Activated T-cell treated with anti-CD3 and anti-CD28 coated beads, Interleukin-2, amount 50 U/mL, for 24 hours (primary cell): Measurements from ENCODE around the gene COL25A1.
"Not testable (repeated sequence)": the region's sequence is repeated elsewhere in the genome, so short reads cannot be mapped to it uniquely, and the experiment has no call there.

Source experiments
- DNase-seq: peaks from one replicate; pipeline ENCODE4 v3.0.0-alpha.2; 2020
- H3K27ac Mint-ChIP-seq: 2 replicates; pipeline ENCODE4 v1.8.0; 2020; ENCODE audit warnings: mild to moderate bottlenecking, mixed read lengths
- H3K27me3 Mint-ChIP-seq: 2 replicates; pipeline ENCODE4 v1.8.0; 2020; ENCODE audit warnings: mixed read lengths
- H3K36me3 Mint-ChIP-seq: 2 replicates; pipeline ENCODE4 v1.8.0; 2020; ENCODE audit warnings: low read depth, mixed read lengths
- H3K4me1 Mint-ChIP-seq: 2 replicates; pipeline ENCODE4 v1.8.0; 2020; ENCODE audit warnings: low read depth, mixed read lengths
- H3K4me3 Mint-ChIP-seq: 2 replicates; pipeline ENCODE4 v1.8.0; 2020; ENCODE audit warnings: mild to moderate bottlenecking, moderate library complexity, mixed read lengths
- H3K9me3 Mint-ChIP-seq: 2 replicates; pipeline ENCODE4 v1.8.0; 2020; ENCODE audit warnings: mixed read lengths

COL25A1 gene

GRCh38 chr4:108941904-108942430 lies 360.5 kb downstream of the COL25A1 start:
- H3K9me3 Mint-ChIP-seq = no peaks in the 10 kb centered on the region
- H3K27me3 Mint-ChIP-seq = peaks cover 3% of the 10 kb centered on the region
- no peaks in the 10 kb centered on the region for H3K4me1 Mint-ChIP-seq
- no peak overlapping the region for H3K4me3 Mint-ChIP-seq
- no peak overlapping the region for H3K27ac Mint-ChIP-seq
- H3K36me3 Mint-ChIP-seq = no peaks in the 10 kb centered on the region
- no peak for DNase-seq

DNA sequence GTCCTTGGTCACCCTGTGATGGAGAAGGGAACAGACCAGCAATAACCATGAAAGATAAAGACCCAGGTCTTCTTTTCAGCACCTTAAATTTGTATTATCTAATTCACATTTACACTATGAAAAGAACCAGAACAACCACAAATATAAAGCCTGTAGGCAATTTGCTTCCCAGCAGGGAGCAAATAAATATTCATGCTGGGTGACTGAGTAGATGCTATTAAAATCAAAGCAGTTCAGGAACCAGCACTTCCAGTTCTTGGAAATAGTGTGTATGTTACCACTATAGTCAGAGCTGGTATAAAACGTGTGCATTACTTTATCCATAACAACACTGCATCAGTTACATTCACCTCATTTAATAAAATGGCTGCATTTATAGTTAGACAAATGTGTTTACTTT lies 361.8 kb downstream of the COL25A1 start:
- H3K27ac Mint-ChIP-seq = no peak overlapping the region
- peaks cover 3% of the 10 kb centered on the region for H3K27me3 Mint-ChIP-seq
- no peaks in the 10 kb centered on the region for H3K4me1 Mint-ChIP-seq

GRCh38 chr4:108940149-108940548 lies 362.3 kb downstream of the COL25A1 start:
- no peak for DNase-seq
- no peaks in the 10 kb centered on the region for H3K4me1 Mint-ChIP-seq
- H3K27ac Mint-ChIP-seq = no peak overlapping the region
- no peaks in the 10 kb centered on the region for H3K36me3 Mint-ChIP-seq
- no peak overlapping the region for H3K4me3 Mint-ChIP-seq
- H3K27me3 Mint-ChIP-seq = peaks cover 3% of the 10 kb centered on the region
- H3K9me3 Mint-ChIP-seq = no peaks in the 10 kb centered on the region

More for the DNA sequence above, 361.8 kb downstream of the COL25A1 start:
- DNase-seq = no peak
- no peak overlapping the region for H3K4me3 Mint-ChIP-seq
- H3K9me3 Mint-ChIP-seq = no peaks in the 10 kb centered on the region
- H3K36me3 Mint-ChIP-seq = no peaks in the 10 kb centered on the region

- Mint-ChIP-seq H3K4me1 (no peaks in the 10 kb centered on the region), H3K36me3 (no peaks in the 10 kb centered on the region), H3K27me3 (peaks cover 7% of the 10 kb centered on the region), H3K27ac (no peak overlapping the region), H3K9me3 (no peaks in the 10 kb centered on the region), H3K4me3 (no peak overlapping the region)
- DNase-seq = no peak
Measured at GRCh38 chr4:108937066-108937465, 365.4 kb downstream of the COL25A1 start.

DNA sequence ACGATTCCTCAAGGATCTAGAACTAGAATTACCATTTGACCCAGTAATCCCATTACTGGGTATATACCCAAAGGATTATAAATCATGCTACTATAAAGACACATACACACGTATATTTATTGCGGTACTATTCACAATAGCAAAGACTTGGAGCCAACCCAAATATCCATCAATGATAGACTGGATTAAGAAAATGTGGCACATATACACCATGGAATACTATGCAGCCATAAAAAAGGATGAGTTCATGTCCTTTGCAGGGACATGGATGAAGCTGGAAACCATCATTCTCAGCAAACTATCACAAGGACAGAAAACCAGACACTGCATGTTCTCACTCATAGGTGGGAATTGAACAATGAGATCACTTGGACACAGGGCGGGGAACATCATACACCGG lies 368.5 kb downstream of the COL25A1 start:
- H3K36me3 Mint-ChIP-seq, DNase-seq, H3K4me3 Mint-ChIP-seq, H3K4me1 Mint-ChIP-seq, H3K27me3 Mint-ChIP-seq, H3K27ac Mint-ChIP-seq, H3K9me3 Mint-ChIP-seq: not testable (repeated sequence)

DNA sequence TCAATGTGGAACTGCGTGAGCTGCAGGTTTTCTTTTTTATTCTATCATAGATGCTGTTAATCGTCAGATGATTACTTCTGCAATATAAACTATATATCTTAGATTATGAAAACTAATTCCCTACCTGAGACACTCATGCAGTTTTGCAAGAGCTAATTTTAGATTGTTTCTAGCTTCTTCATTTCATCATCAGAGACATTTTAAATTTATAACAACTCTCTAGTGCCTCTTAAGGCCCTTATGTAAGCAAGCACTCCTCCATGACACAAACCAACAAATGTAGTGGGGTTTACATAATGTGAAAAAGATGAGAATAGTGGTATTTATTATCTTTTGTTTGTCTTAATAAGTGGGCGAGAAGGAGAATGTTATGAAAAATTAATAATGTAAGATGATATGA lies 369.4 kb downstream of the COL25A1 start:
- DNase-seq = no peak
- H3K27me3 Mint-ChIP-seq = peaks cover 8% of the 10 kb centered on the region
- no peaks in the 10 kb centered on the region for H3K4me1 Mint-ChIP-seq
- H3K9me3 Mint-ChIP-seq = no peaks in the 10 kb centered on the region
- no peak overlapping the region for H3K27ac Mint-ChIP-seq
- no peak overlapping the region for H3K4me3 Mint-ChIP-seq
- no peaks in the 10 kb centered on the region for H3K36me3 Mint-ChIP-seq

DNA sequence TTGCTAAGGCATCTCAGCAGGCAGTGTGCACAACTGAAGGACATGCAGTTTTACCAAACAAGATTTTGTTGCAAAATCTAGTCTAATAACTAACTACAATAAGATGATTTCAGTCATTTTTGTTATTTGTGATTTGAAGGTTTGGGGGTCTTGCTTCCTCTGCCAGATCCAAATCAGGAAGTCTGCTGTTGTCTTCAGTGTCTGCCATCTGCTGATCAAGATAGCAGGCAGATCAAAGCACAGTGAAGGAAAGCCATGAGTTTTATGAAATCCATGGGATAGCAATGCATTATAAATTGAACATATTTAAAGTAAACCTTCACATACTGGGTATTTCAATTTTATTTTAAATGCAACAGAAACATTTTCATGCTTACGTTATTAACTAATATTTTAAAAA lies 370.5 kb downstream of the COL25A1 start:
- DNase-seq = no peak
- no peak overlapping the region for H3K27ac Mint-ChIP-seq
- peaks cover 8% of the 10 kb centered on the region for H3K27me3 Mint-ChIP-seq
- H3K4me1 Mint-ChIP-seq = no peaks in the 10 kb centered on the region
- no peak overlapping the region for H3K4me3 Mint-ChIP-seq
- no peaks in the 10 kb centered on the region for H3K9me3 Mint-ChIP-seq
- no peaks in the 10 kb centered on the region for H3K36me3 Mint-ChIP-seq

DNA sequence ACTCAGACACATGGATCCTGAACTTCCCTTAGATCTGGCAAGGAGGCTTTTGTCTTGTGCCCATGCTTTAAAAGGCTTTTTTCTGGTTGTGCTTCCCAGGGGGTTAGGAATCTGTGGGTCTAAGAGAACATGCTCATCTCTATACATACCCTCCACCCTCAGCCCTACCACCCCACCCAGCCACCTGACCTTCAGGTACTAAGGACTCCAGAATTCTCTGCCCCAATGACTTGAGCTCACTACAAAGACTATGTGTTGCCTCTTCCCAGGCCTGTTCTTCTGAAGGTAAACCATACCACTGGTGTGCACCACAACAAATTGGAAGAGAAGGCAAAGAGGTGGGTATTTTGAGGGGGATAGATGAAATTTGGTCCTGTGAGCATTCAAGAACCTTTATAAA lies 372.3 kb downstream of the COL25A1 start:
- DNase-seq = no peak
- no peaks in the 10 kb centered on the region for H3K9me3 Mint-ChIP-seq
- H3K4me1 Mint-ChIP-seq = no peaks in the 10 kb centered on the region
- H3K27ac Mint-ChIP-seq = no peak overlapping the region
- H3K4me3 Mint-ChIP-seq = no peak overlapping the region
- H3K36me3 Mint-ChIP-seq = no peaks in the 10 kb centered on the region
- H3K27me3 Mint-ChIP-seq = peaks cover 8% of the 10 kb centered on the region

GRCh38 chr4:108926781-108927180 lies 375.7 kb downstream of the COL25A1 start:
- DNase-seq = no peak
- Mint-ChIP-seq H3K9me3 (no peaks in the 10 kb centered on the region), H3K4me3 (no peak overlapping the region), H3K27ac (no peak overlapping the region), H3K36me3 (no peaks in the 10 kb centered on the region), H3K27me3 (peaks cover 6% of the 10 kb centered on the region), H3K4me1 (no peaks in the 10 kb centered on the region)

DNA sequence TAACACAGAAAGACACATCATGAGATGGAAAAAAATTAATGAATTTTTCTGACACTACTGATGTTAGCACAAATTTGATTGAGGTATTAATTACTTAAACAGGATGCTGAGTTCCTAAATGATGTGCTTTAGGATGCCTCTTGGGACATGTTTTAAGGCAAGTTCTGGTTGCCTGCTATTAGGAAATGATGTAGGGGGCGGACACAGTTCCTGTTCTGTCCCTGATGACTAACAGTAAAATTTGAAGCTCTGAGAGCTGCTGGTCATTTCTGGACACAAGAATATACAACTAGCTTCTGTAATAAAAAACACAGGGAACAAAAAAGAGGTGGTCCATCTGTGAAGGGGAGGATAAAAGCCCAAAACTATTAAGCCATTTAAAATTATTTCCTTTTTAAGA lies 376.4 kb downstream of the COL25A1 start:
- H3K27me3 Mint-ChIP-seq = peaks cover 3% of the 10 kb centered on the region
- DNase-seq = no peak
- no peaks in the 10 kb centered on the region for H3K9me3 Mint-ChIP-seq
- H3K27ac Mint-ChIP-seq = no peak overlapping the region
- H3K4me1 Mint-ChIP-seq = no peaks in the 10 kb centered on the region
- H3K4me3 Mint-ChIP-seq = no peak overlapping the region
- no peaks in the 10 kb centered on the region for H3K36me3 Mint-ChIP-seq

DNA sequence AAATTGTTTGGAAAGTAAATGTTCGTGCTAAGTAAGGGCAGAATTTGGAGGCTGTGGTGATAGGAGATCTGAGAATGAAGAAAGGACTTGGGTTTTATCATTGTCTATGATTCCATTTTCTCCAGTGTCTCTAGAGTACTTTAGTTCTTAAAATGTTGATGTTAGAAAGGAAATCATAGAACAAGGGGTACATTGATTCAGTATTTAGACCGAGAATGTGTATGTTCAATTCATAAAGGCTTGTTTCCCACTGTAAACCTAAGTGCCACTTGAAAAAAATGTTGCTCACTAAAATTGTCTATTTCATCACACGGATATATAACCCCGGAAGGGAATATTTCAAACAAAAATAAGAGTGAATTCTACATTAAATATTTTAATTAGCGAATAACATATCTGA lies 380.3 kb downstream of the COL25A1 start:
- DNase-seq = no peak
- Mint-ChIP-seq H3K27ac (no peak overlapping the region), H3K27me3 (peaks cover 3% of the 10 kb centered on the region), H3K9me3 (no peaks in the 10 kb centered on the region), H3K36me3 (no peaks in the 10 kb centered on the region), H3K4me3 (no peak overlapping the region), H3K4me1 (no peaks in the 10 kb centered on the region)

DNA sequence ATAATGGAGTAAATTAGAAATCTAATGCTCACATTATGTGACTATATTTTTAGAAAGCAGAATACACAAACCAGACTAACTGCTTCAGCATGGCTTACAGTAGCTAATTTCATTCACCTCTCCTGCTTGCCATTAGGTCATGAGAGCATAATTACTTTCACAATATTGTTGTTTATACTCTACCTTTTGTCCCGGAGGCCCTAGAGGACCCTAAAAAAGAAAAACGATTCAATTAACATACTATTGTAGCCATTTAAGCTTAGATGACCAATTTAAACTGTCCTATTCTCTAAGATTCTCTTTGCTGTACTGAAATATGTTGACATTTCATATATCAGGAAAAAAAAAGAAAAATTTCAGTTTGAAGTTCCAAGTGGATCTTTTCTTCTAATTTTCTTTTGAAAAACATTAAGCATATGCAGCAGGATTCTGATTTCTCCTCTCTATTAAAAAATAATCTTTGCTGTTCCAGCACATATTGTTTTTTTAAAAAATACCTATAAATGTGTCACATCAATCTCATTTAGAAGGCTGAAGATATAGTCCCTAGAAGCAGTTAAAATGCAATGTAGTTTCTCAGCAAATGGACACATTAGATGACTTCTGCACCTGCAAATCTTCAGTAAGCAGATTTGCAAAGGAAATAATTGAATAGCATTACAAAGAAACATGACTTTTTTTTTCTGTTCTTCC lies 381.9 kb downstream of the COL25A1 start:
- H3K4me1 Mint-ChIP-seq = no peaks in the 10 kb centered on the region
- no peak overlapping the region for H3K4me3 Mint-ChIP-seq
- H3K27ac Mint-ChIP-seq = no peak overlapping the region
- no peaks in the 10 kb centered on the region for H3K36me3 Mint-ChIP-seq
- peaks cover 3% of the 10 kb centered on the region for H3K27me3 Mint-ChIP-seq
- H3K9me3 Mint-ChIP-seq = no peaks in the 10 kb centered on the region
- no peak for DNase-seq

DNA sequence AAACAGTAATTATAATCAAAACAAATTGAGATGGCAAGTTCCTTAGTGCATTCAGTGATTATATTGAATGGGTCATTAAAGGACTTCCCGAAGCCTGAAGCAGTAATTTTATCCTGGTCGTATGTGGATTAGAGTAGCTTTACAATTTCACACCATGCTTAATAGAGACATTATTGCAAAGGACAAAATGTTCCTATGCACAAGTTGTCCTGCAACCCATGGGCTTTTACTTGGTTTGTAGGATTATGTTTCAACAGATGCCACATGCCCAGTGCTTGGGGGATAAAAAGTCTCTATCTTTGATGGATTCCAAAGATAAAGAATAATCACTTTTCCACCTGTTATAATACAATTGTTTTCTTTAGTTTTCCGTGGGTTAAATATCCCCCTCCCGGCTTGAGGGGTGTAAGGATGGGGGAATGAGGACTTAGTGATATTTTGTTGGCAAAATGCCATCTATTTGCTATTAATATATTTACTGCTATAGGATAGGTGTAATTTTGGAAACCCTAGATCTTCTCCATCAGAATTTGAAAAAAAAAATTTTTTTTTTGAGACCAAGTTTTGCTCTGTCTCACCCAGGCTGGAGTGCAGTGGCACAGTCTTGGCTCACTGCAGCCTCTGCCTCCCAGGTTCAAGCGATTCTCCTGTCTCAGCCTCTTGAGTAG lies 383.1 kb downstream of the COL25A1 start:
- H3K27ac Mint-ChIP-seq = no peak overlapping the region
- H3K4me3 Mint-ChIP-seq = no peak overlapping the region
- H3K9me3 Mint-ChIP-seq = no peaks in the 10 kb centered on the region
- peaks cover 3% of the 10 kb centered on the region for H3K27me3 Mint-ChIP-seq
- H3K36me3 Mint-ChIP-seq = no peaks in the 10 kb centered on the region
- no peak for DNase-seq
- no peaks in the 10 kb centered on the region for H3K4me1 Mint-ChIP-seq

DNA sequence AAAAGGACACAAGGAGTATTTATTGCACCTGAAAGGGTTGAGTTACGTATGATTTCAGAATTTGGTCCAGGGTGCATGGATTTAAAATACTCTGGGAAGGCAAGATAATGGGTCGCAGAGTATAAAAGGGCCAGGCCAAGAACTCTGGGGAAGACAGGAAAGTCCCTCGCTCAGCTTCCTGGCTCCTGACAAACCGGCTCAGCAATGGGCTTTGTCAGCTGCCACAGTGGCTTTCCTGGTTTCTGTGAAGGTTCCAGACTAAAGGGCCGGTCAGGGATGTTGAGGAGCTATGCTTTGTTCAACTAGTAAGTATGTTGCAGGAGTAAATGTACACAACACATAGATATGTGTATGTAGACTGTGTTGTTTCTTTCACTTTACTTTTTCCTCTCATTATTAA lies 385.2 kb downstream of the COL25A1 start:
- Mint-ChIP-seq H3K27ac (no peak overlapping the region), H3K4me1 (no peaks in the 10 kb centered on the region), H3K27me3 (peaks cover 2% of the 10 kb centered on the region), H3K4me3 (no peak overlapping the region), H3K36me3 (no peaks in the 10 kb centered on the region), H3K9me3 (no peaks in the 10 kb centered on the region)
- DNase-seq = no peak

GRCh38 chr4:108916638-108917037 lies 385.8 kb downstream of the COL25A1 start:
- Mint-ChIP-seq H3K27me3 (no peaks in the 10 kb centered on the region), H3K27ac (no peak overlapping the region), H3K4me3 (no peak overlapping the region), H3K4me1 (no peaks in the 10 kb centered on the region), H3K9me3 (no peaks in the 10 kb centered on the region), H3K36me3 (no peaks in the 10 kb centered on the region)
- no peak for DNase-seq
